SJCRH30 (cell line): ENCODE results near the gene NR1H2. TPM values are rescaled to one million over a fixed set of nuclear protein-coding genes. Genes with fewer than 3 reads are reported as not detected.
A peak's percentile ranks its signal among the peaks of the same experiment; 100 is the strongest.

Source experiments
- DNase-seq, 2 experiments: peaks; one replicate each; pipeline ENCODE4 v3.0.0-alpha.2; 2015 to 2020
- H3K27ac ChIP-seq: fragments of 250-450 bp; sonication (Bioruptor Pico); 2 replicates; pipeline ENCODE4 v1.5.1; 2020; ENCODE audit warnings: mild to moderate bottlenecking, moderate library complexity
- H3K27me3 ChIP-seq: fragments of 250-450 bp; sonication (Bioruptor Pico); 2 replicates; pipeline ENCODE4 v1.5.1; 2020; ENCODE audit warnings: mild to moderate bottlenecking, moderate library complexity
- H3K36me3 ChIP-seq: fragments of 250-450 bp; sonication (Bioruptor Pico); 2 replicates; pipeline ENCODE4 v1.5.1; 2020; ENCODE audit warnings: mild to moderate bottlenecking, moderate library complexity
- H3K4me1 ChIP-seq: fragments of 250-450 bp; sonication (Bioruptor Pico); 2 replicates; pipeline ENCODE4 v1.5.1; 2020; ENCODE audit warnings: mild to moderate bottlenecking, moderate library complexity
- H3K4me3 ChIP-seq: fragments of 250-450 bp; sonication (Bioruptor Pico); 2 replicates; pipeline ENCODE4 v1.5.1; 2020; ENCODE audit warnings: mild to moderate bottlenecking, moderate library complexity
- H3K9me3 ChIP-seq: fragments of 250-450 bp; sonication (Bioruptor Pico); replicated peaks from 2 replicates; pipeline ENCODE4 v1.5.1; 2020; ENCODE audit warnings: mild to moderate bottlenecking, moderate library complexity
- total RNA-seq: library from RNA; depleted of rRNA; stranded (reverse); fragments of >200 nt; shearing (Covaris generic); gene quantifications from 2 replicates; pipeline ENCODE4 v1.2.3, GENCODE V29; 2014

The NR1H2 gene
- total RNA-seq, 1 experiment from 2014 or later: 22.3 TPM

GRCh38 chr19:50416034-50416977 is 40.0 kb downstream of the NR1H2 start:
- Histone ChIP-seq H3K27me3 (no peaks in the 10 kb centered on the region), H3K36me3 (peaks cover 11% of the 10 kb centered on the region), H3K27ac (no peak overlapping the region), H3K4me1 (peaks cover 6% of the 10 kb centered on the region; the same call in 1 of the 2 replicates), H3K4me3 (no peak overlapping the region), H3K9me3 (no peaks in the 10 kb centered on the region)
- no peak for DNase-seq

- no peaks in the 10 kb centered on the region for H3K9me3 ChIP-seq
- no peaks in the 10 kb centered on the region for H3K27me3 ChIP-seq
- H3K36me3 ChIP-seq: peaks cover 11% of the 10 kb centered on the region
- no peak overlapping the region for H3K4me3 ChIP-seq
- DNase-seq: no peak
- peaks cover 6% of the 10 kb centered on the region; the same call in 1 of the 2 replicates for H3K4me1 ChIP-seq
- no peak overlapping the region for H3K27ac ChIP-seq
Measured at GRCh38 chr19:50417111-50418081, 41.1 kb downstream of the NR1H2 start.

- Histone ChIP-seq H3K27ac (no peak within 1 kb of the TSS), H3K9me3 (no peaks in the 10 kb centered on the region), H3K27me3 (no peaks in the 10 kb centered on the region), H3K4me1 (peaks cover 6% of the 10 kb centered on the region; the same call in 1 of the 2 replicates), H3K36me3 (peaks cover 4% of the 10 kb centered on the region), H3K4me3 (peak within 1 kb of the TSS; percentile 33)
- DNase-seq: peak in 1 of 2 experiments; percentile 30
Measured at GRCh38 chr19:50418176-50419021, 42.1 kb downstream of the NR1H2 start, which contains the start of gene SPIB. TSS of gene SPIB (plus strand) at chr19:50418938. CDS start at chr19:50418963, 25 bp downstream.

GRCh38 chr19:50419022-50419579 is 42.8 kb downstream of the NR1H2 start:
- H3K27ac ChIP-seq: no peak overlapping the region
- H3K36me3 ChIP-seq: no peaks in the 10 kb centered on the region; the same call in 1 of the 2 replicates
- H3K4me3 ChIP-seq: peak overlapping the region; percentile 33
- H3K9me3 ChIP-seq: no peaks in the 10 kb centered on the region
- DNase-seq: peak in 1 of 2 experiments; percentile 34
- H3K27me3 ChIP-seq: no peaks in the 10 kb centered on the region
- peaks cover 6% of the 10 kb centered on the region; the same call in 1 of the 2 replicates for H3K4me1 ChIP-seq

GRCh38 chr19:50419580-50420035 is 43.4 kb downstream of the NR1H2 start:
- H3K4me1 ChIP-seq: peaks cover 6% of the 10 kb centered on the region; the same call in 1 of the 2 replicates
- peak in 1 of 2 experiments; percentile 32 for DNase-seq
- no peak overlapping the region for H3K27ac ChIP-seq
- H3K36me3 ChIP-seq: no peaks in the 10 kb centered on the region; the same call in 1 of the 2 replicates
- H3K9me3 ChIP-seq: no peaks in the 10 kb centered on the region
- H3K4me3 ChIP-seq: peak overlapping the region; percentile 33
- H3K27me3 ChIP-seq: no peaks in the 10 kb centered on the region

- Histone ChIP-seq H3K4me3 (no peak overlapping the region), H3K9me3 (no peaks in the 10 kb centered on the region), H3K27ac (no peak overlapping the region), H3K36me3 (no peaks in the 10 kb centered on the region; the same call in 1 of the 2 replicates), H3K4me1 (peaks cover 6% of the 10 kb centered on the region; the same call in 1 of the 2 replicates), H3K27me3 (no peaks in the 10 kb centered on the region)
- no peak for DNase-seq
Measured at GRCh38 chr19:50420127-50420526, 43.9 kb downstream of the NR1H2 start.

- Histone ChIP-seq H3K36me3 (no peaks in the 10 kb centered on the region; the same call in 1 of the 2 replicates), H3K4me3 (no peak overlapping the region), H3K27ac (no peak overlapping the region), H3K4me1 (peaks cover 6% of the 10 kb centered on the region; the same call in 1 of the 2 replicates), H3K9me3 (no peaks in the 10 kb centered on the region), H3K27me3 (no peaks in the 10 kb centered on the region)
- DNase-seq: no peak
Measured at GRCh38 chr19:50420808-50421207, 44.6 kb downstream of the NR1H2 start.

GRCh38 chr19:50422397-50423278 is 46.4 kb downstream of the NR1H2 start:
- peaks cover 6% of the 10 kb centered on the region; the same call in 1 of the 2 replicates for H3K4me1 ChIP-seq
- H3K9me3 ChIP-seq: no peaks in the 10 kb centered on the region
- H3K4me3 ChIP-seq: no peak overlapping the region
- DNase-seq: no peak
- no peaks in the 10 kb centered on the region for H3K36me3 ChIP-seq
- no peak overlapping the region for H3K27ac ChIP-seq
- no peaks in the 10 kb centered on the region for H3K27me3 ChIP-seq

- H3K27me3 ChIP-seq: no peaks in the 10 kb centered on the region
- no peak overlapping the region for H3K27ac ChIP-seq
- DNase-seq: no peak
- H3K9me3 ChIP-seq: no peaks in the 10 kb centered on the region
- H3K4me1 ChIP-seq: peaks cover 5% of the 10 kb centered on the region; the same call in 1 of the 2 replicates
- no peak overlapping the region for H3K4me3 ChIP-seq
- no peaks in the 10 kb centered on the region for H3K36me3 ChIP-seq
Measured at GRCh38 chr19:50423279-50424113, 47.2 kb downstream of the NR1H2 start.

GRCh38 chr19:50425581-50425980 is 49.3 kb downstream of the NR1H2 start:
- Histone ChIP-seq H3K36me3 (no peaks in the 10 kb centered on the region), H3K4me1 (no peaks in the 10 kb centered on the region), H3K27me3 (no peaks in the 10 kb centered on the region), H3K9me3 (no peaks in the 10 kb centered on the region), H3K4me3 (no peak overlapping the region), H3K27ac (no peak overlapping the region)
- DNase-seq: no peak

- Histone ChIP-seq H3K4me3 (no peak overlapping the region), H3K36me3 (no peaks in the 10 kb centered on the region), H3K27me3 (no peaks in the 10 kb centered on the region), H3K9me3 (no peaks in the 10 kb centered on the region), H3K4me1 (0 out of 2 replicates have a peak, but pooled peaks cover 3% of the 10 kb centered on the region), H3K27ac (no peak overlapping the region)
- DNase-seq: no peak
Measured at GRCh38 chr19:50427318-50427925, 51.2 kb downstream of the NR1H2 start.
